ENCODE measurements around the gene EPM2A.

GRCh38 chr6:145673504-145673903, 61.8 kb downstream of the EPM2A start:
- TF ChIP-seq CTCF (IDR thresholded peaks at IDR 0.05) (no peak), POLR2AphosphoS5 (IDR thresholded peaks at IDR 0.05; ENCODE audit: insufficient read depth in 1 of 2, low read depth in 1 of 2) (no peak)

All from vagina (tissue), 2 donors.